Endothelial cell of umbilical vein (primary cell): Measurements from ENCODE around the gene PHF23. TPM values are rescaled to one million over a fixed set of nuclear protein-coding genes. Genes with fewer than 3 reads are reported as not detected.

Source experiments
- BruUV-seq: library from RNA; stranded (reverse); fragments of 400-500 nt; replicated peaks from 2 replicates; lab custom pipeline; 2021; lab: Mats Ljungman, UMichigan
- CTCF ChIA-PET: fragments of 300-600, 350-600 bp; sonication (Branson Sonifier 250); formaldehyde crosslinking; loops from one replicate; lab custom pipeline; 2021; ENCODE audit warnings: antibody characterized with exemption, inconsistent platforms; lab: Charles Lee
- POLR2A ChIA-PET: fragments of 300-600, 350-600 bp; sonication (Branson Sonifier 250); formaldehyde crosslinking; loops from one replicate; lab custom pipeline; 2021; ENCODE audit warnings: antibody characterized with exemption, inconsistent platforms; lab: Charles Lee
- DNase-seq: peaks from one replicate; pipeline ENCODE4 v3.0.0-alpha.2; 2011; ENCODE audit warnings: low read depth, low spot score
- FAIRE-seq: peaks from 2 replicates; lab custom pipeline; 2011; peaks lifted over from hg19 to GRCh38; lab: Jason Lieb, UNC
- H2AFZ ChIP-seq: 2 replicates; pipeline ENCODE4 v1.6.0; 2012; ENCODE audit warnings: low read depth, low read length, control low read depth, inconsistent platforms
- H3K27ac ChIP-seq: 2 replicates; pipeline ENCODE4 v1.5.1; 2011; ENCODE audit warnings: low read depth, mild to moderate bottlenecking, control low read depth, low read length, moderate library complexity; ENCODE audit not compliant: insufficient read depth
- H3K27me3 ChIP-seq, 2 experiments: 2 replicates each; pipeline versions ENCODE4 v1.6.0 to v1.6.1; 2011; ENCODE audit warnings: low read length in 2 of 2, mixed read lengths in 1 of 2; ENCODE audit not compliant: control insufficient read depth in 2 of 2, insufficient read depth in 2 of 2
- H3K36me3 ChIP-seq, 2 experiments: 2 replicates in 1 of 2; 3 replicates in 1 of 2; pipeline ENCODE4 v1.5.1; 2011; ENCODE audit warnings: low read length in 2 of 2, mild to moderate bottlenecking in 1 of 2, moderate library complexity in 1 of 2; ENCODE audit not compliant: control insufficient read depth in 2 of 2, insufficient read depth in 2 of 2; ENCODE audit errors: extremely low read depth in 1 of 2
- H3K4me1 ChIP-seq: 3 replicates; pipeline ENCODE4 v1.5.1; 2011; ENCODE audit warnings: mild to moderate bottlenecking, low read length; ENCODE audit not compliant: control insufficient read depth, insufficient read depth; ENCODE audit errors: extremely low read depth
- H3K4me2 ChIP-seq: 2 replicates; pipeline ENCODE4 v1.6.1; 2011; ENCODE audit warnings: low read length, control low read depth, mixed read lengths; ENCODE audit not compliant: insufficient read depth
- H3K4me3 ChIP-seq, 3 experiments: fragments of 200-600 bp in 1 of 3; sonication (generic), shearing (Covaris generic) in 1 of 3; replicated peaks in 1 of 3; 2 replicates each; pipeline ENCODE4 v1.5.1; 2011 to 2016; ENCODE audit warnings: control low read depth in 3 of 3, low read length in 3 of 3, mild to moderate bottlenecking in 2 of 3, inconsistent platforms in 1 of 3, low read depth in 1 of 3, moderate library complexity in 1 of 3; ENCODE audit not compliant: insufficient read depth in 1 of 3
- H3K79me2 ChIP-seq: 2 replicates; pipeline ENCODE4 v1.6.0; 2012; ENCODE audit warnings: low read length, inconsistent platforms; ENCODE audit not compliant: control insufficient read depth, insufficient read depth
- H3K9ac ChIP-seq: replicated peaks from 2 replicates; pipeline ENCODE3; 2011; ENCODE audit warnings: low read length, control low read depth; ENCODE audit not compliant: insufficient read depth; ENCODE audit errors: extremely low read depth
- H3K9me1 ChIP-seq: replicated peaks from 3 replicates; pipeline ENCODE4 v1.6.0; 2011; ENCODE audit warnings: mild to moderate bottlenecking, low read length; ENCODE audit not compliant: control insufficient read depth, insufficient read depth; ENCODE audit errors: extremely low read depth
- H3K9me3 ChIP-seq: replicated peaks from 2 replicates; pipeline ENCODE4 v1.5.1; 2012; ENCODE audit warnings: low read length, inconsistent platforms; ENCODE audit not compliant: control insufficient read depth, insufficient read depth
- H4K20me1 ChIP-seq: replicated peaks from 2 replicates; pipeline ENCODE3; 2011; ENCODE audit warnings: mild to moderate bottlenecking, low read length; ENCODE audit not compliant: control insufficient read depth, insufficient read depth; ENCODE audit errors: extremely low read depth
- EZH2 ChIP-seq: IDR thresholded peaks from 2 replicates; pipeline ENCODE4 v1.6.1; 2012; ENCODE audit warnings: borderline replicate concordance, low read depth, mild to moderate bottlenecking, moderate library complexity, low read length, inconsistent platforms; ENCODE audit not compliant: severe bottlenecking
- FOS ChIP-seq: IDR thresholded peaks from 2 replicates; pipeline ENCODE4 v1.6.1; 2011; ENCODE audit warnings: mild to moderate bottlenecking, low read length, moderate library complexity, borderline replicate concordance; ENCODE audit not compliant: insufficient read depth
- GATA2 ChIP-seq: IDR thresholded peaks from 2 replicates; pipeline ENCODE4 v1.7.0; 2011; ENCODE audit warnings: low read depth, mild to moderate bottlenecking, moderate library complexity, mixed read lengths, low read length; ENCODE audit not compliant: insufficient read length, insufficient read depth
- JUN ChIP-seq: IDR thresholded peaks from 2 replicates; pipeline ENCODE4 v1.6.1; 2011; ENCODE audit warnings: borderline replicate concordance, low read depth; ENCODE audit not compliant: insufficient read length, insufficient read depth
- MYC ChIP-seq: IDR thresholded peaks from one replicate; pipeline ENCODE4 v1.6.1; 2011; ENCODE audit warnings: mild to moderate bottlenecking, low read depth, low read length
- POLR2A ChIP-seq: IDR thresholded peaks from 2 replicates; pipeline ENCODE4 v1.6.1; 2012; ENCODE audit warnings: low read depth, mild to moderate bottlenecking, control low read depth, low read length
- POLR2AphosphoS5 ChIP-seq: IDR thresholded peaks from 2 replicates; pipeline ENCODE4 v1.6.1; 2012; ENCODE audit warnings: low read depth, mild to moderate bottlenecking, control low read depth, low read length, moderate library complexity; ENCODE audit not compliant: insufficient read depth
- dilution Hi-C: fragments of 300-500 bp; cut with MboI; formaldehyde crosslinking; loops from one replicate; pipeline ENCODE4 v1.15.0; 2019; ENCODE audit warnings: low sequenced_read_pairs; ENCODE audit not compliant: extremely low pct_ligation_motif_present
- intact Hi-C: fragments of 100-400 bp; cut with micrococcal nuclease; formaldehyde crosslinking; loops from one replicate; pipeline ENCODE4 v1.10.0; 2022
- polyA plus RNA-seq, 4 experiments: library from polyadenylated mRNA; depleted of rRNA in 3 of 4; stranded (reverse) in 3 of 4; unstranded in 1 of 4; fragments of >200 nt; gene quantifications; 2 replicates each; pipeline versions ENCODE4 v1.2.1 to v1.2.3, GENCODE V29; 2011 to 2012; ENCODE audit warnings: missing spikeins in 1 of 4
- total RNA-seq: library from RNA; stranded (reverse); gene quantifications from 2 replicates; pipeline ENCODE4 v1.2.3, GENCODE V29; 2021
- TF ChIP-seq, protein P1 (sequence below), 2 donors: IDR thresholded peaks; 1 replicate in 1 of 2; 2 replicates in 1 of 2; pipeline ENCODE4 v1.5.1; 2011; ENCODE audit warnings: low read length in 2 of 2, mild to moderate bottlenecking in 2 of 2, moderate library complexity in 2 of 2, control low read depth in 1 of 2, inconsistent platforms in 1 of 2, low read depth in 1 of 2; ENCODE audit not compliant: insufficient read depth in 1 of 2; ENCODE audit errors: extremely low read depth in 1 of 2
- TF ChIP-seq, protein P2 (sequence below): IDR thresholded peaks from 2 replicates; pipeline ENCODE4 v1.6.1; 2011; ENCODE audit not compliant: insufficient read depth, insufficient read length

PHF23 gene
- total and polyA plus RNA-seq, 2 donors (not counting 3 experiments of a cell fraction or from before 2014, with no cell fraction given) = 35.6 to 54.7 TPM

DNA sequence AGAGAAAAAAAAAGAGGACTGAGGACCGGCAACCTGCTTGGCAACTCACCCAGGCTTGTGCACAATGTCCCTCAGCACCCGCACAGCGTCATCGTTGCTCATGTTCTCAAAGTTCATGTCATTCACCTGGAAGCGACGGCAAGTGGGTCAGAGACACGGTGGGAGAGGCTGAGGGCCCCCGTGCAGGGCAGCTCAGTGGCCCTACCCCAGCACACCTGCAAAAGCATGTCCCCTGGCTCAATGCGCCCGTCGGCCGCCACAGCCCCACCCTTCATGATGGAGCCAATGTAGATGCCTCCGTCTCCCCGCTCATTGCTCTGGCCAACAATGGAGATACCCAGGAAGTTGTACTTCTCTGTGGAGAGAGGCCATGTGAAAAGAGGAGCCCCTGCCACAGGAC lies 10.3 kb downstream of the PHF23 start:
- TF ChIP-seq, protein P1, sequence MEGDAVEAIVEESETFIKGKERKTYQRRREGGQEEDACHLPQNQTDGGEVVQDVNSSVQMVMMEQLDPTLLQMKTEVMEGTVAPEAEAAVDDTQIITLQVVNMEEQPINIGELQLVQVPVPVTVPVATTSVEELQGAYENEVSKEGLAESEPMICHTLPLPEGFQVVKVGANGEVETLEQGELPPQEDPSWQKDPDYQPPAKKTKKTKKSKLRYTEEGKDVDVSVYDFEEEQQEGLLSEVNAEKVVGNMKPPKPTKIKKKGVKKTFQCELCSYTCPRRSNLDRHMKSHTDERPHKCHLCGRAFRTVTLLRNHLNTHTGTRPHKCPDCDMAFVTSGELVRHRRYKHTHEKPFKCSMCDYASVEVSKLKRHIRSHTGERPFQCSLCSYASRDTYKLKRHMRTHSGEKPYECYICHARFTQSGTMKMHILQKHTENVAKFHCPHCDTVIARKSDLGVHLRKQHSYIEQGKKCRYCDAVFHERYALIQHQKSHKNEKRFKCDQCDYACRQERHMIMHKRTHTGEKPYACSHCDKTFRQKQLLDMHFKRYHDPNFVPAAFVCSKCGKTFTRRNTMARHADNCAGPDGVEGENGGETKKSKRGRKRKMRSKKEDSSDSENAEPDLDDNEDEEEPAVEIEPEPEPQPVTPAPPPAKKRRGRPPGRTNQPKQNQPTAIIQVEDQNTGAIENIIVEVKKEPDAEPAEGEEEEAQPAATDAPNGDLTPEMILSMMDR (IDR thresholded peaks at IDR 0.05; ENCODE audit: extremely low read depth in 1 of 2, insufficient read depth in 1 of 2, low read depth in 1 of 2, low read length in 2 of 2) = no peak
- TF ChIP-seq GATA2 = no peak
- H3K9me1 ChIP-seq = no peaks in the 10 kb centered on the region
- ChIA-PET CTCF (no interaction called here), POLR2A (no interaction called here)
- no peak overlapping the region for H3K27ac ChIP-seq
- DNase-seq (no peak), FAIRE-seq (no peak)
- H3K9me3 ChIP-seq = no peaks in the 10 kb centered on the region
- peaks cover 12 to 37% of the 10 kb centered on the region in 2 experiments for H3K36me3 ChIP-seq
- H3K4me2 ChIP-seq = no peak overlapping the region
- intact Hi-C loops = no loop called here
- dilution Hi-C loops = no loop called here
- H3K79me2 ChIP-seq = peaks cover 36% of the 10 kb centered on the region
- H3K4me1 ChIP-seq = no peaks in the 10 kb centered on the region
- no peak overlapping the region for H3K9ac ChIP-seq
- H3K4me3 ChIP-seq = no peak overlapping the region
- H4K20me1 ChIP-seq = peaks cover 4% of the 10 kb centered on the region
- H3K27me3 ChIP-seq = no peaks in the 10 kb centered on the region
- no peak overlapping the region for H2AFZ ChIP-seq
- BruUV-seq = no TSS peak

DNA sequence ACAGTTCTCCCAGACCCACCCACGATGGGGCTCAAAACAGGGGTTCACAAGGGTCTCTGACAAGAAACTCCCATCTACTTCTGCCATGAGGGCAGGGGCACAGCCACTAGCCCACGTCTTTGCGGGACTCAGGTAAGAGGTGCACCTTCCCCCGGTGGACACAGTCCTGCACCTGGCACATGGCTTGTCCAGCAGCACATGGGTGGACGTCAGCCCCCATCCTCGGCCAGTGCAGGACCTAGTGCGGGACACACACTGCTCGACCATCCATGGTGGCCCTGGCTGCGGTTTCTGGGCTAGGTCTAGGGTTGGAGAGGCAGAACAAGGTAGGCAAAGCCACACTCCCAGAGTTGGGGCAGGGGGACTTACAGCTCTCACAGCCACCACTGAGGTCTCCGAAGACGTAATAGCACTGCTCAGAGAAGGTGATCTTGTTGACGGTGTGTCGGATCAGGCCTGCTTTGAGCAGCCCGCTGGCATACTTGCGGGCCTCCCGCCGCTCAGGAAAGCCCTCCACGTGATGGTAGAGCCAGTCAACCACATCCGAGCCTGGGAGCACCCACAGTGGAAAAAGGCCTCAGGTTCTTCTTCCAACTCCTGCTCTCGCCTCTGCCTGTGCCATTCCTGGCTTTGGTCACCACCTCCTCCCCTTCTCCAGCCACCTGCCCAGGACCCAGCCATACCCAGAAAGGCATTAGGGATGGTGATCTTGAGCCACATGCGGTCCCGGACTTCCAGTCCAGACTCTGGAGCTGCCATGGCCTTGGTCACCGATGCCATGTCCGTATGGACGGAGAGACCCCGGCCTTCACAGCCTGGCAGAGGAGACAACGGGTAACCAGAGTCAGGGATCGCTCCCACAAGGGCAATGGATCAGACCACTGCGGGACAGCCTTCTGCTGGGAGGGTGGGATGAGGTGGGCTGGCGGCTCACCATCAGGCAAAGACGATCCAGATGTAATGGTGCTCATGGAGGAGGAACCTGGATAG lies 12.2 kb downstream of the PHF23 start:
- Histone ChIP-seq H3K27ac (no peak overlapping the region), H2AFZ (no peak overlapping the region), H3K9me1 (no peaks in the 10 kb centered on the region), H3K36me3 (peaks cover 26 to 55% of the 10 kb centered on the region in 2 experiments), H3K27me3 (no peaks in the 10 kb centered on the region), H3K9me3 (no peaks in the 10 kb centered on the region), H4K20me1 (peaks cover under 1% of the 10 kb centered on the region), H3K9ac (no peak overlapping the region), H3K79me2 (peaks cover 19% of the 10 kb centered on the region), H3K4me1 (no peaks in the 10 kb centered on the region), H3K4me3 (no peak overlapping the region), H3K4me2 (no peak overlapping the region)
- no TSS peak for BruUV-seq
- ChIA-PET POLR2A (no interaction called here), CTCF (no interaction called here)
- dilution Hi-C loops = no loop called here
- no peak for DNase-seq
- no peak for FAIRE-seq
- TF ChIP-seq JUN (no peak), POLR2A (no peak), EZH2 (no peak), MYC (no peak), FOS (no peak), GATA2 (no peak), POLR2AphosphoS5 (no peak)
- TF ChIP-seq, protein P2, sequence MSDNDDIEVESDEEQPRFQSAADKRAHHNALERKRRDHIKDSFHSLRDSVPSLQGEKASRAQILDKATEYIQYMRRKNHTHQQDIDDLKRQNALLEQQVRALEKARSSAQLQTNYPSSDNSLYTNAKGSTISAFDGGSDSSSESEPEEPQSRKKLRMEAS = no peak
- TF ChIP-seq, protein P1 (IDR thresholded peaks at IDR 0.05; ENCODE audit: extremely low read depth in 1 of 2, insufficient read depth in 1 of 2, low read depth in 1 of 2, low read length in 2 of 2) = no peak
- intact Hi-C loops = no loop called here
